ENCODE measurements around the gene GAS2L3. TPM values are rescaled to one million over a fixed set of nuclear protein-coding genes. Genes with fewer than 3 reads are reported as not detected.

The GAS2L3 gene
- total RNA-seq, 4 donors from 2014 or later = 0.12 to 3.8 (median 0.51) TPM

GRCh38 chr12:100564090-100564489, 9.4 kb upstream of the GAS2L3 start:
- intact Hi-C loops (cut with DNase I; ENCODE audit: low total_unique reads) (no loop called here), in situ Hi-C loops (cut with MboI; ENCODE audit: low sequenced_read_pairs in 4 of 4) (loop anchor here in 3 of 4 donors (25.0 kb wide), 1 partner anchor 327 kb away; no protein-coding TSS in a partner anchor)
- no peak for ATAC-seq
- no peak for DNase-seq
- H3K9me3 ChIP-seq = no peaks in the 10 kb centered on the region
- no peaks in the 10 kb centered on the region for H3K36me3 ChIP-seq
- no peaks in the 10 kb centered on the region for H3K27me3 ChIP-seq
- H3K27ac ChIP-seq = no peak overlapping the region
- H3K4me1 ChIP-seq = no peaks in the 10 kb centered on the region
- no peak overlapping the region for H3K4me3 ChIP-seq
- TF ChIP-seq POLR2A (IDR thresholded peaks at IDR 0.05) (no peak), CTCF (IDR thresholded peaks at IDR 0.05 in 4 of 5, conservative IDR thresholded peaks at IDR 0.05 in 1 of 5) (no peak)

GRCh38 chr12:100564905-100565467, 8.5 kb upstream of the GAS2L3 start:
- no peak for TF ChIP-seq CTCF (IDR thresholded peaks at IDR 0.05 in 4 of 5, conservative IDR thresholded peaks at IDR 0.05 in 1 of 5)
- no peak for TF ChIP-seq POLR2A (IDR thresholded peaks at IDR 0.05)
- in situ Hi-C loops (cut with MboI; ENCODE audit: low sequenced_read_pairs in 4 of 4) = loop anchor here in 3 of 4 donors (25.0 kb wide), 1 partner anchor 328 kb away; no protein-coding TSS in a partner anchor
- ATAC-seq = no peak
- Histone ChIP-seq H3K9me3 (no peaks in the 10 kb centered on the region), H3K4me3 (no peak overlapping the region), H3K4me1 (no peaks in the 10 kb centered on the region), H3K27me3 (no peaks in the 10 kb centered on the region), H3K36me3 (no peaks in the 10 kb centered on the region), H3K27ac (no peak overlapping the region)
- intact Hi-C loops (cut with DNase I; ENCODE audit: low total_unique reads) = no loop called here
- no peak for DNase-seq

- intact Hi-C loops (cut with DNase I; ENCODE audit: low total_unique reads) = no loop called here
- H3K9me3 ChIP-seq = no peaks in the 10 kb centered on the region
- H3K4me1 ChIP-seq = no peaks in the 10 kb centered on the region
- TF ChIP-seq CTCF (IDR thresholded peaks at IDR 0.05 in 4 of 5, conservative IDR thresholded peaks at IDR 0.05 in 1 of 5) = no peak
- TF ChIP-seq POLR2A (IDR thresholded peaks at IDR 0.05) = no peak
- H3K4me3 ChIP-seq = no peak overlapping the region
- H3K27ac ChIP-seq = no peak overlapping the region
- no peaks in the 10 kb centered on the region for H3K36me3 ChIP-seq
- ATAC-seq (no peak), DNase-seq (no peak)
- in situ Hi-C loops (cut with MboI; ENCODE audit: low sequenced_read_pairs in 4 of 4) = loop anchor here in 3 of 4 donors (25.0 kb wide), 1 partner anchor 329 kb away; no protein-coding TSS in a partner anchor
- H3K27me3 ChIP-seq = no peaks in the 10 kb centered on the region
Observed at GRCh38 chr12:100565987-100566545, 7.4 kb upstream of the GAS2L3 start.

GRCh38 chr12:100566887-100567637, 6.4 kb upstream of the GAS2L3 start:
- Histone ChIP-seq H3K36me3 (no peaks in the 10 kb centered on the region), H3K27me3 (no peaks in the 10 kb centered on the region), H3K4me3 (no peak overlapping the region), H3K9me3 (no peaks in the 10 kb centered on the region), H3K27ac (no peak overlapping the region), H3K4me1 (no peaks in the 10 kb centered on the region)
- no peak for TF ChIP-seq POLR2A (IDR thresholded peaks at IDR 0.05)
- DNase-seq = peak; percentile 9 to 32
- intact Hi-C loops (cut with DNase I; ENCODE audit: low total_unique reads) (no loop called here), in situ Hi-C loops (cut with MboI; ENCODE audit: low sequenced_read_pairs in 4 of 4) (loop anchor here in 3 of 4 donors (25.0 kb wide), 1 partner anchor 330 kb away; no protein-coding TSS in a partner anchor)
- peak in 1 of 2 donors; percentile 36 for ATAC-seq

GRCh38 chr12:100567945-100568344, 5.5 kb upstream of the GAS2L3 start:
- Histone ChIP-seq H3K4me1 (no peaks in the 10 kb centered on the region), H3K27me3 (no peaks in the 10 kb centered on the region), H3K4me3 (no peak overlapping the region), H3K27ac (no peak overlapping the region), H3K9me3 (no peaks in the 10 kb centered on the region), H3K36me3 (no peaks in the 10 kb centered on the region)
- intact Hi-C loops (cut with DNase I; ENCODE audit: low total_unique reads) = no loop called here
- TF ChIP-seq CTCF (IDR thresholded peaks at IDR 0.05 in 4 of 5, conservative IDR thresholded peaks at IDR 0.05 in 1 of 5) (no peak), POLR2A (IDR thresholded peaks at IDR 0.05) (no peak)
- DNase-seq (no peak), ATAC-seq (no peak)
- in situ Hi-C loops (cut with MboI; ENCODE audit: low sequenced_read_pairs in 4 of 4) = loop anchor here in 3 of 4 donors (25.0 kb wide), 1 partner anchor 331 kb away; no protein-coding TSS in a partner anchor
